GM12878 (cell line): Measurements from ENCODE around the gene HSPB7. TPM values are rescaled to one million over a fixed set of nuclear protein-coding genes. Genes with fewer than 3 reads are reported as not detected.

Experiments
- ATAC-seq: fragments of 200-7000 bp; cut with Tn5 transposase; 3 replicates; pipeline ENCODE4 v1.9.1; 2020; ENCODE audit warnings: mild to moderate bottlenecking, moderate library complexity
- BruUV-seq: library from RNA; stranded (reverse); fragments of 400-500 nt; replicated peaks from 2 replicates; lab custom pipeline; 2021; lab: Mats Ljungman, UMichigan
- CTCF ChIA-PET: fragments of 300-600 bp; sonication (Branson Sonifier 250); formaldehyde crosslinking; extraction: SDS; loops from one replicate; lab custom pipeline; 2021; ENCODE audit warnings: inconsistent platforms; lab: Yijun Ruan, JAX
- POLR2A ChIA-PET: fragments of 350-600 bp; formaldehyde crosslinking; extraction: SDS; loops from one replicate; lab custom pipeline; 2021; ENCODE audit warnings: inconsistent platforms; lab: Charles Lee
- RAD21 ChIA-PET: fragments of 300-600 bp; sonication (Branson Sonifier 250); formaldehyde crosslinking; loops from one replicate; lab custom pipeline; 2023; ENCODE audit warnings: antibody characterized with exemption; ENCODE audit not compliant: unreplicated experiment; lab: Charles Lee
- SMC1A ChIA-PET: fragments of 300-600 bp; sonication (Branson Sonifier 250); formaldehyde crosslinking; loops from one replicate; lab custom pipeline; 2023; ENCODE audit not compliant: unreplicated experiment, uncharacterized antibody; lab: Charles Lee
- DNase-seq: peaks from one replicate; pipeline ENCODE4 v3.0.0-alpha.2; 2011; ENCODE audit warnings: low read depth, low spot score
- FAIRE-seq: peaks from 3 replicates; lab custom pipeline; 2011; peaks lifted over from hg19 to GRCh38; lab: Jason Lieb, UNC
- H2AFZ ChIP-seq: 2 replicates; pipeline ENCODE4 v1.6.0; 2011; ENCODE audit warnings: low read depth, low read length, control low read depth; ENCODE audit not compliant: control insufficient read depth
- H3K27ac ChIP-seq: 2 replicates; pipeline ENCODE4 v1.5.1; 2011; ENCODE audit warnings: control low read depth; ENCODE audit not compliant: control insufficient read depth, insufficient read depth
- H3K27me3 ChIP-seq, 2 experiments: replicated peaks in 1 of 2; 2 replicates each; pipeline versions ENCODE4 v1.6.0 to v1.6.1; 2011; ENCODE audit warnings: low read length in 1 of 2; ENCODE audit not compliant: control insufficient read depth in 2 of 2, insufficient read depth in 2 of 2
- H3K36me3 ChIP-seq, 2 experiments: 2 replicates each; pipeline ENCODE4 v1.5.1; 2011; ENCODE audit warnings: low read length in 1 of 2; ENCODE audit not compliant: control insufficient read depth in 2 of 2, insufficient read depth in 2 of 2
- H3K4me1 ChIP-seq: 2 replicates; pipeline ENCODE4 v1.6.1; 2011; ENCODE audit warnings: mild to moderate bottlenecking, low read length, moderate library complexity, mixed read lengths; ENCODE audit not compliant: control insufficient read depth, insufficient read depth
- H3K4me2 ChIP-seq: 2 replicates; pipeline ENCODE4 v1.6.0; 2011; ENCODE audit warnings: control low read depth; ENCODE audit not compliant: control insufficient read depth, insufficient read depth
- H3K4me3 ChIP-seq: fragments of 200-600 bp; sonication (generic); 2 replicates; pipeline ENCODE4 v1.5.1; 2016
- H3K79me2 ChIP-seq: 2 replicates; pipeline ENCODE4 v1.6.0; 2011; ENCODE audit warnings: low read length; ENCODE audit not compliant: control insufficient read depth, insufficient read depth
- H3K9ac ChIP-seq: 2 replicates; pipeline ENCODE4 v1.8.0; 2011; ENCODE audit warnings: low read length, control low read depth, mixed read lengths; ENCODE audit not compliant: control insufficient read depth, insufficient read depth
- H3K9me3 ChIP-seq: replicated peaks from 3 replicates; pipeline ENCODE4 v1.5.1; 2011; ENCODE audit warnings: mild to moderate bottlenecking, low read length; ENCODE audit not compliant: control insufficient read depth, insufficient read depth
- H4K20me1 ChIP-seq: 2 replicates; pipeline ENCODE4 v1.6.0; 2011; ENCODE audit not compliant: control insufficient read depth, insufficient read depth
- ATF7 ChIP-seq: fragments of 450-650 bp; IDR thresholded peaks from 2 replicates; pipeline ENCODE4 v1.6.1; 2016; ENCODE audit warnings: low read depth, mild to moderate bottlenecking
- BHLHE40 ChIP-seq, 2 experiments: fragments of 450-650 bp in 1 of 2; IDR thresholded peaks; 2 replicates each; pipeline ENCODE4 v1.6.1; 2011 to 2017; ENCODE audit warnings: low read depth in 2 of 2, borderline replicate concordance in 1 of 2, improper control_type of control experiment in 1 of 2, low read length in 1 of 2, mild to moderate bottlenecking in 1 of 2
- BMI1 ChIP-seq: fragments of 450-650 bp; IDR thresholded peaks from 2 replicates; pipeline ENCODE4 v1.6.1; 2016; ENCODE audit warnings: mild to moderate bottlenecking, moderate library complexity, borderline replicate concordance
- CREB1 ChIP-seq: IDR thresholded peaks from 2 replicates; pipeline ENCODE4 v1.6.1; 2012; ENCODE audit warnings: low read depth, mild to moderate bottlenecking, inconsistent platforms
- DPF2 ChIP-seq: fragments of 450-650 bp; IDR thresholded peaks from 2 replicates; pipeline ENCODE4 v1.6.1; 2017; ENCODE audit warnings: mild to moderate bottlenecking
- E4F1 ChIP-seq: fragments of 450-650 bp; IDR thresholded peaks from 2 replicates; pipeline ENCODE4 v1.6.1; 2018; ENCODE audit warnings: borderline replicate concordance, mild to moderate bottlenecking; ENCODE audit not compliant: partially characterized antibody
- FOXM1 ChIP-seq: IDR thresholded peaks from 2 replicates; pipeline ENCODE4 v1.6.1; 2012; ENCODE audit warnings: low read depth, mild to moderate bottlenecking, inconsistent platforms, low read length, moderate library complexity
- HDGF ChIP-seq: fragments of 450-650 bp; IDR thresholded peaks from 2 replicates; pipeline ENCODE4 v1.6.1; 2016; ENCODE audit warnings: antibody characterized with exemption
- IKZF1 ChIP-seq: fragments of 450-650 bp; conservative IDR thresholded peaks from 2 replicates; pipeline ENCODE4 v1.6.1; 2017; ENCODE audit warnings: antibody characterized with exemption, mild to moderate bottlenecking
- IKZF2 ChIP-seq, 2 experiments: fragments of 450-650 bp; IDR thresholded peaks; 2 replicates each; pipeline ENCODE4 v1.6.1; 2017; ENCODE audit warnings: mild to moderate bottlenecking in 2 of 2, moderate library complexity in 2 of 2
- PBX3 ChIP-seq: IDR thresholded peaks from 2 replicates; pipeline ENCODE4 v1.6.1; 2011; ENCODE audit warnings: mild to moderate bottlenecking, low read depth, low read length, moderate library complexity; ENCODE audit not compliant: insufficient replicate concordance
- PKNOX1 ChIP-seq: fragments of 450-650 bp; IDR thresholded peaks from 2 replicates; pipeline ENCODE4 v1.6.1; 2016; ENCODE audit warnings: mild to moderate bottlenecking
- POLR2AphosphoS5 ChIP-seq: IDR thresholded peaks from 2 replicates; pipeline ENCODE4 v1.6.1; 2011; ENCODE audit warnings: mild to moderate bottlenecking, low read length, inconsistent platforms
- SIX5 ChIP-seq: IDR thresholded peaks from 2 replicates; pipeline ENCODE4 v1.6.1; 2011; ENCODE audit warnings: mild to moderate bottlenecking, low read depth, low read length, moderate library complexity; ENCODE audit not compliant: severe bottlenecking
- YY1 ChIP-seq: IDR thresholded peaks from 2 replicates; pipeline ENCODE4 v1.6.1; 2011; ENCODE audit warnings: low read depth, mild to moderate bottlenecking, low read length
- ZNF217 ChIP-seq: fragments of 450-650 bp; IDR thresholded peaks from 2 replicates; pipeline ENCODE4 v1.6.1; 2017; ENCODE audit warnings: antibody characterized with exemption, mild to moderate bottlenecking
- WGBS: methylation state at CpG from one replicate; pipeline ENCODE4 v1.1.6; 2016; ENCODE audit warnings: low lambda C conversion rate; ENCODE audit not compliant: insufficient replicate concordance, insufficient coverage; ENCODE audit errors: missing lambda C conversion rate; 5-methylcytosine and 5-hydroxymethylcytosine counted together
- in situ Hi-C: fragments of 300-500 bp; cut with MboI; formaldehyde crosslinking; loops from 9 replicates; pipeline ENCODE4 v1.14.3; 2018; ENCODE audit warnings: mixed read lengths
- intact Hi-C: fragments of 100-400 bp; cut with micrococcal nuclease; formaldehyde crosslinking; loops from one replicate; pipeline ENCODE4 v1.14.2; 2022; ENCODE audit not compliant: unreplicated experiment
- polyA plus RNA-seq, 11 experiments: library from polyadenylated mRNA; depleted of rRNA in 4 of 11; unstranded in 6 of 11; stranded (reverse) in 5 of 11; fragments of >200 nt; fragmentation: Nextera tagmentation in 4 of 11; fragmentation: Illumina TruSeq in 1 of 11; extraction: Ambion mirVana in 4 of 11; extraction: Trizol in 1 of 11; gene quantifications; 1 replicate in 1 of 11; 2 replicates in 10 of 11; pipeline versions ENCODE4 v1.2.1 to v1.2.3, GENCODE V29; 2011 to 2016; ENCODE audit warnings: inconsistent platforms in 2 of 11, missing spikeins in 2 of 11, low read depth in 1 of 11
- total RNA-seq, 4 experiments: library from RNA; depleted of rRNA in 3 of 4; stranded (reverse); fragments of >200 nt in 3 of 4; fragmentation: Illumina TruSeq in 1 of 4; extraction: Trizol in 1 of 4; gene quantifications; 2 replicates each; pipeline versions ENCODE4 v1.2.1 to v1.2.3, GENCODE V29; 2013 to 2021
- TF ChIP-seq, protein P1 (sequence below): fragments of 450-650 bp; IDR thresholded peaks from 2 replicates; pipeline ENCODE4 v1.6.1; 2017; ENCODE audit warnings: borderline replicate concordance

HSPB7 gene
- total and polyA plus RNA-seq, 10 of the 15 experiments (the other 5 are each of a cell fraction or from before 2014, with no cell fraction given), result 0.34 TPM; not detected in 9

- no peak overlapping the region for H3K9ac ChIP-seq
- no peak for FAIRE-seq
- H3K4me2 ChIP-seq, result no peak overlapping the region
- 13% methylated on average over 6 of the region's 6 CpGs for WGBS
- intact Hi-C loops, result no loop called here
- DNase-seq, result no peak
- no peak overlapping the region for H3K4me3 ChIP-seq
- peak; percentile 60 for ATAC-seq
- H3K27me3 ChIP-seq, result no peaks in the 10 kb centered on the region; a peak in 2 of 4 replicates
- RAD21 ChIA-PET, result no interaction called here
- no TSS peak for BruUV-seq
- H3K27ac ChIP-seq, result no peak overlapping the region
- CTCF ChIA-PET, result interaction anchor here (0.6 to 5.7 kb wide), 5 partner anchors 12 to 272 kb away, joined by 3 to 42 read pairs (median 3); no protein-coding TSS in a partner anchor
- POLR2A ChIA-PET, result interaction anchor here (1.1 kb wide), 1 partner anchor 170 kb away, joined by 3 read pairs; the partner anchor contains the start of gene CPLANE2
- no peaks in the 10 kb centered on the region for H4K20me1 ChIP-seq
- no peaks in the 10 kb centered on the region for H3K4me1 ChIP-seq
- no peaks in the 10 kb centered on the region for H3K36me3 ChIP-seq
- H3K9me3 ChIP-seq, result no peaks in the 10 kb centered on the region
- TF ChIP-seq DPF2 (0 out of 2 replicates have a peak, but pooled peaks have one; percentile 26), BHLHE40 (IDR thresholded peaks at IDR 0.05; ENCODE audit: borderline replicate concordance in 1 of 2, low read depth in 2 of 2, low read length in 1 of 2) (peak in 1 of 2 experiments; percentile 34; a peak in 1 of 4 replicates), POLR2AphosphoS5 (no peak), SIX5 (no peak), PKNOX1 (peak; percentile 94), HDGF (peak; percentile 27; the same call in 1 of the 2 replicates), CREB1 (no peak), IKZF1 (peak; percentile 54; the same call in 1 of the 2 replicates), BMI1 (peak; percentile 80), IKZF2 (IDR thresholded peaks at IDR 0.05) (peak in 1 of 2 experiments; percentile 40; a peak in 2 of 4 replicates), PBX3 (peak; percentile 69), ATF7 (peak; percentile 75), YY1 (peak; percentile 19; the same call in 1 of the 2 replicates), ZNF217 (no peak), E4F1 (no peak), FOXM1 (no peak)
- TF ChIP-seq, protein P1, sequence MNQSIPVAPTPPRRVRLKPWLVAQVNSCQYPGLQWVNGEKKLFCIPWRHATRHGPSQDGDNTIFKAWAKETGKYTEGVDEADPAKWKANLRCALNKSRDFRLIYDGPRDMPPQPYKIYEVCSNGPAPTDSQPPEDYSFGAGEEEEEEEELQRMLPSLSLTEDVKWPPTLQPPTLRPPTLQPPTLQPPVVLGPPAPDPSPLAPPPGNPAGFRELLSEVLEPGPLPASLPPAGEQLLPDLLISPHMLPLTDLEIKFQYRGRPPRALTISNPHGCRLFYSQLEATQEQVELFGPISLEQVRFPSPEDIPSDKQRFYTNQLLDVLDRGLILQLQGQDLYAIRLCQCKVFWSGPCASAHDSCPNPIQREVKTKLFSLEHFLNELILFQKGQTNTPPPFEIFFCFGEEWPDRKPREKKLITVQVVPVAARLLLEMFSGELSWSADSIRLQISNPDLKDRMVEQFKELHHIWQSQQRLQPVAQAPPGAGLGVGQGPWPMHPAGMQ, result no peak
- TF ChIP-seq, all 136 proteins: peak for 10
- SMC1A ChIA-PET, result interaction anchor here (0.5 to 1.6 kb wide), 2 partner anchors 57 to 59 kb away, joined by 3 to 4 read pairs; no protein-coding TSS in a partner anchor
- in situ Hi-C loops, result no loop called here
- Histone ChIP-seq H3K79me2 (no peaks in the 10 kb centered on the region), H2AFZ (no peak overlapping the region)
These were observed 49.4 kb upstream of the HSPB7 start for GRCh38 chr1:16067127-16067768.
